ENCODE data around the gene ADGRA3. TPM values are rescaled to one million over a fixed set of nuclear protein-coding genes. Genes with fewer than 3 reads are reported as not detected.

The ADGRA3 gene
- total and polyA plus RNA-seq, 2 experiments from 2014 or later: 16.2 to 73.9 TPM

- H3K9me2 ChIP-seq (ENCODE audit: insufficient read depth): no peaks in the 10 kb centered on the region; the same call in 1 of the 2 replicates
- no peaks in the 10 kb centered on the region for H3F3A ChIP-seq (replicated peaks; ENCODE audit: low read depth)
- no peak overlapping the region for H2AFZ ChIP-seq
- TF ChIP-seq STAT1 (IDR thresholded peaks at IDR 0.05; ENCODE audit: unreplicated experiment) (no peak), EZH2phosphoT487 (IDR thresholded peaks at IDR 0.05; ENCODE audit: unreplicated experiment) (no peak), ZNF114 (CRISPR knock-in tag; IDR thresholded peaks at IDR 0.05) (no peak), NANOG (IDR thresholded peaks at IDR 0.05; ENCODE audit: borderline replicate concordance) (no peak), EZH2 (IDR thresholded peaks at IDR 0.05; ENCODE audit: low read depth, unreplicated experiment) (no peak), REST (IDR thresholded peaks at IDR 0.05; ENCODE audit: unreplicated experiment) (no peak), CTCF (conservative IDR thresholded peaks at IDR 0.05; ENCODE audit: low read depth in 2 of 2) (no peak), ZNF331 (CRISPR knock-in tag; IDR thresholded peaks at IDR 0.05; ENCODE audit: low read depth) (no peak), POLR2AphosphoS5 (IDR thresholded peaks at IDR 0.05; ENCODE audit: low read depth) (no peak), JUNB (IDR thresholded peaks at IDR 0.05; ENCODE audit: unreplicated experiment) (no peak), ETS1 (IDR thresholded peaks at IDR 0.05) (no peak), ZNF462 (CRISPR knock-in tag; IDR thresholded peaks at IDR 0.05) (no peak), CREB1 (CRISPR knock-in tag; IDR thresholded peaks at IDR 0.05; ENCODE audit: low read depth) (no peak)
- no peaks in the 10 kb centered on the region for H3K9me3 Mint-ChIP-seq
- DNase-seq (ENCODE audit: low spot score) (no peak), ATAC-seq (no peak)
- no peaks in the 10 kb centered on the region for H3K27me3 ChIP-seq (ENCODE audit: insufficient read depth)
- H3K4me3 Mint-ChIP-seq: no peak overlapping the region
- H3K4me3 ChIP-seq: no peak overlapping the region
- no peaks in the 10 kb centered on the region; the same call in 1 of the 2 replicates for H3K36me3 ChIP-seq (ENCODE audit: insufficient read depth)
- H3K4me1 Mint-ChIP-seq: peaks cover 10% of the 10 kb centered on the region; the same call in 2 of the 3 replicates
- no peak overlapping the region for H3K27ac ChIP-seq (ENCODE audit: low read depth)
- H3K36me3 Mint-ChIP-seq (ENCODE audit: low read depth): peaks cover 44% of the 10 kb centered on the region
- peaks cover 1% of the 10 kb centered on the region for H3K27me3 Mint-ChIP-seq (ENCODE audit: insufficient read depth, low read depth, poor library complexity)
- no peak overlapping the region for H3K4me2 ChIP-seq
- H3K27ac Mint-ChIP-seq: no peak overlapping the region
- peaks cover 92% of the 10 kb centered on the region for H3K79me2 ChIP-seq (replicated peaks; ENCODE audit: insufficient read depth)
- H4K20me1 ChIP-seq (replicated peaks; ENCODE audit: insufficient read depth): peaks cover 20% of the 10 kb centered on the region
- peaks cover 5% of the 10 kb centered on the region; the same call in 1 of the 2 replicates for H3K4me1 ChIP-seq (ENCODE audit: insufficient read depth)
Measured at GRCh38 chr4:22466581-22466980, 49.3 kb downstream of the ADGRA3 start.

All from GM23338 (cell line).